K562 (cell line): Measurements from ENCODE around the gene MCU. TPM values are rescaled to one million over a fixed set of nuclear protein-coding genes. Genes with fewer than 3 reads are reported as not detected.
"Not testable (repeated sequence)": the region's sequence is repeated elsewhere in the genome, so short reads cannot be mapped to it uniquely, and the experiment has no call there.

Source experiments
- ATAC-seq: fragments of 200-7000 bp; cut with Tn5 transposase; 3 replicates; pipeline ENCODE4 v1.9.1; 2020; ENCODE audit warnings: moderate library complexity
- BruUV-seq: library from RNA; stranded (reverse); fragments of 400-500 nt; replicated peaks from 2 replicates; lab custom pipeline; 2021; lab: Mats Ljungman, UMichigan
- CTCF ChIA-PET: fragments of 300-600 bp; formaldehyde crosslinking; extraction: SDS; loops from one replicate; lab custom pipeline; 2021; ENCODE audit warnings: low intra/inter-chr PET ratio; lab: Yijun Ruan, JAX
- POLR2A ChIA-PET: fragments of 300-600, 350-650 bp; sonication (Branson Sonifier 250); formaldehyde crosslinking; extraction: SDS; loops from one replicate; lab custom pipeline; 2021; ENCODE audit warnings: antibody characterized with exemption, inconsistent platforms; lab: Yijun Ruan, JAX
- DNase-seq, 4 experiments: peaks; one replicate each; pipeline versions ENCODE4 v3.0.0 to v3.0.0-alpha.2; 2011 to 2018; ENCODE audit warnings: low spot score in 3 of 4, mixed read lengths in 3 of 4; ENCODE audit errors: extremely low read depth in 1 of 4
- FAIRE-seq: peaks from 2 replicates; lab custom pipeline; 2011; peaks lifted over from hg19 to GRCh38; lab: Jason Lieb, UNC
- H2AFZ ChIP-seq: 2 replicates; pipeline ENCODE4 v1.6.0; 2011; ENCODE audit warnings: low read depth, low read length, control low read depth, inconsistent platforms
- H3K27ac ChIP-seq: fragments of 200-600 bp; 3 replicates; pipeline ENCODE4 v1.8.0; 2011; ENCODE audit warnings: low read depth, mild to moderate bottlenecking, control low read depth, inconsistent platforms, low read length, moderate library complexity, mixed read lengths; ENCODE audit errors: extremely low read depth
- H3K27me3 ChIP-seq, 2 experiments: fragments of 300-600 bp in 1 of 2; 2 replicates in 1 of 2; 3 replicates in 1 of 2; pipeline versions ENCODE4 v1.6.0 to v1.8.0; 2011; ENCODE audit warnings: inconsistent platforms in 2 of 2, low read length in 2 of 2, mild to moderate bottlenecking in 1 of 2, mixed read lengths in 1 of 2, moderate library complexity in 1 of 2; ENCODE audit not compliant: control insufficient read depth in 2 of 2, insufficient read depth in 2 of 2
- H3K36me3 ChIP-seq: fragments of 300-600 bp; 3 replicates; pipeline ENCODE4 v1.8.0; 2011; ENCODE audit warnings: mild to moderate bottlenecking, low read length, inconsistent platforms; ENCODE audit not compliant: control insufficient read depth, insufficient read depth
- H3K4me1 ChIP-seq, 2 experiments: fragments of 200-600 bp in 1 of 2; replicated peaks in 1 of 2; 2 replicates in 1 of 2; 3 replicates in 1 of 2; pipeline versions ENCODE4 v1.5.1 to v1.8.0; 2011; ENCODE audit warnings: inconsistent platforms in 2 of 2, low read length in 2 of 2, mild to moderate bottlenecking in 1 of 2, mixed read lengths in 1 of 2, moderate library complexity in 1 of 2; ENCODE audit not compliant: control insufficient read depth in 2 of 2, insufficient read depth in 2 of 2
- H3K4me2 ChIP-seq: 2 replicates; pipeline ENCODE4 v1.6.1; 2011; ENCODE audit warnings: low read length, control low read depth, inconsistent platforms, mixed read lengths; ENCODE audit not compliant: insufficient read depth
- H3K4me3 ChIP-seq: fragments of 200-600 bp; sonication (generic), shearing (Covaris generic); 2 replicates; pipeline ENCODE4 v1.5.1; 2016; ENCODE audit warnings: control low read depth, inconsistent platforms
- H3K79me2 ChIP-seq: fragments of 200-600 bp; 3 replicates; pipeline ENCODE4 v1.8.0; 2011; ENCODE audit warnings: low read length, inconsistent platforms; ENCODE audit not compliant: control insufficient read depth, insufficient read depth
- H3K9ac ChIP-seq, 2 experiments: 2 replicates each; pipeline versions ENCODE4 v1.6.0 to v1.6.1; 2011; ENCODE audit warnings: low read depth in 2 of 2, low read length in 2 of 2, control low read depth in 1 of 2, inconsistent platforms in 1 of 2, mild to moderate bottlenecking in 1 of 2, mixed read lengths in 1 of 2; ENCODE audit not compliant: insufficient read depth in 1 of 2
- H3K9me1 ChIP-seq: one replicate; pipeline ENCODE4 v1.6.0; 2011; ENCODE audit warnings: inconsistent platforms, mild to moderate bottlenecking, low read length, moderate library complexity; ENCODE audit not compliant: control insufficient read depth, insufficient read depth
- H3K9me3 ChIP-seq: replicated peaks from 2 replicates; pipeline ENCODE4 v1.5.1; 2011; ENCODE audit warnings: low read depth, low read length, inconsistent platforms; ENCODE audit not compliant: control insufficient read depth, insufficient read depth
- H4K20me1 ChIP-seq: replicated peaks from 2 replicates; pipeline ENCODE4 v1.6.1; 2011; ENCODE audit warnings: low read length, inconsistent platforms, mixed read lengths; ENCODE audit not compliant: control insufficient read depth, insufficient read depth
- KDM5B ChIP-seq: fragments of 200-600 bp; sonication (generic); IDR thresholded peaks from 2 replicates; pipeline ENCODE4 v1.6.1; 2012; ENCODE audit warnings: low read depth, mild to moderate bottlenecking, moderate library complexity, low read length, control low read depth, inconsistent platforms; ENCODE audit not compliant: insufficient replicate concordance
- MEF2A ChIP-seq: IDR thresholded peaks from 2 replicates; pipeline ENCODE4 v1.6.1; 2011; ENCODE audit warnings: low read depth, mild to moderate bottlenecking, low read length, moderate library complexity; ENCODE audit not compliant: control insufficient read depth
- MTA2 ChIP-seq: fragments of 450-650 bp; IDR thresholded peaks from 2 replicates; pipeline ENCODE4 v1.6.1; 2016; ENCODE audit warnings: low read depth
- WGBS: fragments of 100-300 bp; shearing (Covaris generic); methylation state at CpG from one replicate; pipeline ENCODE4 v1.1.6; 2016; ENCODE audit warnings: low coverage, mixed read lengths; ENCODE audit not compliant: insufficient coverage; ENCODE audit errors: missing lambda C conversion rate; 5-methylcytosine and 5-hydroxymethylcytosine counted together
- in situ Hi-C: fragments of 300-500 bp; cut with MboI; formaldehyde crosslinking; loops from 4 replicates; pipeline ENCODE4 v1.15.0; 2018; ENCODE audit warnings: inconsistent platforms, mixed read lengths
- intact Hi-C: fragments of 100-400 bp; cut with micrococcal nuclease; formaldehyde crosslinking; loops from 2 replicates; pipeline ENCODE4 v1.14.2; 2022
- polyA plus RNA-seq, 8 experiments: library from polyadenylated mRNA; depleted of rRNA in 4 of 8; stranded (reverse) in 5 of 8; unstranded in 3 of 8; fragments of >200 nt; fragmentation: Nextera tagmentation in 2 of 8; fragmentation: Illumina TruSeq in 1 of 8; extraction: Ambion mirVana in 2 of 8; extraction: Trizol in 1 of 8; gene quantifications; 2 replicates each; pipeline versions ENCODE4 v1.2.1 to v1.2.3, GENCODE V29; 2011 to 2014; ENCODE audit warnings: inconsistent platforms in 1 of 8, missing spikeins in 1 of 8
- total RNA-seq, 7 experiments: library from RNA; depleted of rRNA in 6 of 7; stranded (reverse); fragments of >200 nt in 6 of 7; fragmentation: Illumina TruSeq in 2 of 7; extraction: Trizol in 2 of 7; gene quantifications; 2 replicates each; pipeline versions ENCODE4 v1.2.1 to v1.2.3, GENCODE V29; 2011 to 2021; ENCODE audit warnings: low replicate concordance in 1 of 7

The MCU gene
- total and polyA plus RNA-seq, 9 of the 15 experiments (the other 6 are each of a cell fraction or from before 2014, with no cell fraction given): 8.2 to 88.8 (median 21.3) TPM

- ChIA-PET POLR2A (interaction anchor here (0.8 to 1.4 kb wide), 2 partner anchors 9 to 13 kb away, joined by 3 read pairs; no protein-coding TSS in a partner anchor), CTCF (no interaction called here)
- Histone ChIP-seq H3K27me3 (no peaks in the 10 kb centered on the region), H3K36me3 (no peaks in the 10 kb centered on the region), H3K9me1 (no peaks in the 10 kb centered on the region), H3K9me3 (no peaks in the 10 kb centered on the region), H3K79me2 (no peaks in the 10 kb centered on the region), H3K27ac (no peak overlapping the region), H3K4me1 (peaks cover 23 to 32% of the 10 kb centered on the region in 2 experiments), H3K4me3 (no peak overlapping the region), H3K9ac (no peak overlapping the region), H2AFZ (no peak overlapping the region), H4K20me1 (no peaks in the 10 kb centered on the region), H3K4me2 (no peak overlapping the region)
- no TSS peak for BruUV-seq
- no peak for DNase-seq
- in situ Hi-C loops (no loop called here), intact Hi-C loops (no loop called here)
- no peak for ATAC-seq
- FAIRE-seq: no peak
- no peak for TF ChIP-seq MTA2
- no peak for TF ChIP-seq KDM5B
- no peak for TF ChIP-seq MEF2A
- WGBS: 56% methylated on average over 7 of the region's 7 CpGs
Measured at GRCh38 chr10:72685264-72685921, 6.5 kb upstream of the MCU start.

- H3K9me3 ChIP-seq, H3K36me3 ChIP-seq, DNase-seq, FAIRE-seq, H3K9me1 ChIP-seq, H3K27ac ChIP-seq, H3K4me2 ChIP-seq, BruUV-seq, H2AFZ ChIP-seq, intact Hi-C loops, H3K4me3 ChIP-seq, H3K27me3 ChIP-seq, H4K20me1 ChIP-seq, H3K79me2 ChIP-seq, in situ Hi-C loops, ATAC-seq, H3K9ac ChIP-seq, CTCF ChIA-PET: not testable (repeated sequence)
- POLR2A ChIA-PET: interaction anchor here (0.6 to 1.5 kb wide), 6 partner anchors 9 to 923 kb away, joined by 3 to 5 read pairs (median 4); no protein-coding TSS in a partner anchor
- peaks cover 26 to 35% of the 10 kb centered on the region in 2 experiments for H3K4me1 ChIP-seq
- WGBS: 76% methylated on average over 8 of the region's 8 CpGs
Measured at GRCh38 chr10:72686430-72686829, 5.5 kb upstream of the MCU start.
